DND-41 (cell line): ENCODE data around the gene NTN1.

Experiments
- ATAC-seq: fragments of 200-7000 bp; cut with Tn5 transposase; 3 replicates; pipeline ENCODE4 v1.9.1; 2021; ENCODE audit warnings: low read depth; ENCODE audit not compliant: insufficient read depth
- DNase-seq: peaks from one replicate; pipeline ENCODE4 v3.0.0-alpha.2; 2020
- H2AFZ ChIP-seq: 2 replicates; pipeline ENCODE4 v1.6.0; 2012; ENCODE audit warnings: low read depth, low read length
- H3K27ac ChIP-seq: 2 replicates; pipeline ENCODE4 v1.5.1; 2012; ENCODE audit warnings: low read length, inconsistent platforms
- H3K27me3 ChIP-seq: fragments of 200-600 bp; sonication (generic); 2 replicates; pipeline ENCODE4 v1.6.0; 2012; ENCODE audit warnings: low read length, mild to moderate bottlenecking, inconsistent platforms; ENCODE audit not compliant: insufficient read depth, poor library complexity
- H3K36me3 ChIP-seq: 2 replicates; pipeline ENCODE4 v1.5.1; 2012; ENCODE audit warnings: low read length, inconsistent platforms; ENCODE audit not compliant: insufficient read depth
- H3K4me1 ChIP-seq: 2 replicates; pipeline ENCODE4 v1.5.1; 2012; ENCODE audit warnings: mild to moderate bottlenecking, low read length; ENCODE audit not compliant: insufficient read depth
- H3K4me2 ChIP-seq: 2 replicates; pipeline ENCODE4 v1.6.0; 2012; ENCODE audit warnings: mild to moderate bottlenecking, moderate library complexity, low read length, inconsistent platforms; ENCODE audit not compliant: insufficient read depth
- H3K4me3 ChIP-seq, 2 experiments: fragments of 200-600 bp in 1 of 2; shearing (Covaris generic) in 1 of 2; 2 replicates each; pipeline ENCODE4 v1.5.1; 2012 to 2016; ENCODE audit warnings: inconsistent platforms in 2 of 2, low read length in 2 of 2, mild to moderate bottlenecking in 2 of 2, low read depth in 1 of 2, moderate library complexity in 1 of 2
- H3K79me2 ChIP-seq: 2 replicates; pipeline ENCODE4 v1.6.0; 2012; ENCODE audit warnings: low read length, inconsistent platforms; ENCODE audit not compliant: insufficient read depth
- H3K9ac ChIP-seq: 2 replicates; pipeline ENCODE4 v1.6.0; 2012; ENCODE audit warnings: low read depth, mild to moderate bottlenecking, inconsistent platforms, low read length, moderate library complexity
- H3K9me3 ChIP-seq: 2 replicates; pipeline ENCODE4 v1.5.1; 2012; ENCODE audit warnings: low read length, moderate library complexity, mild to moderate bottlenecking, inconsistent platforms; ENCODE audit not compliant: insufficient read depth, severe bottlenecking
- H4K20me1 ChIP-seq: 2 replicates; pipeline ENCODE4 v1.6.0; 2012; ENCODE audit warnings: low read length; ENCODE audit not compliant: insufficient read depth
- EZH2 ChIP-seq: IDR thresholded peaks from 3 replicates; pipeline ENCODE4 v1.6.1; 2012; ENCODE audit warnings: borderline replicate concordance, low read depth, mild to moderate bottlenecking, moderate library complexity, low read length, inconsistent platforms; ENCODE audit not compliant: severe bottlenecking
- TF ChIP-seq, protein P1 (sequence below): IDR thresholded peaks from 2 replicates; pipeline ENCODE4 v1.5.1; 2012; ENCODE audit warnings: borderline replicate concordance, low read length, moderate library complexity, mild to moderate bottlenecking; ENCODE audit not compliant: poor library complexity, severe bottlenecking; ENCODE audit errors: extremely low read depth

NTN1 gene

DNA sequence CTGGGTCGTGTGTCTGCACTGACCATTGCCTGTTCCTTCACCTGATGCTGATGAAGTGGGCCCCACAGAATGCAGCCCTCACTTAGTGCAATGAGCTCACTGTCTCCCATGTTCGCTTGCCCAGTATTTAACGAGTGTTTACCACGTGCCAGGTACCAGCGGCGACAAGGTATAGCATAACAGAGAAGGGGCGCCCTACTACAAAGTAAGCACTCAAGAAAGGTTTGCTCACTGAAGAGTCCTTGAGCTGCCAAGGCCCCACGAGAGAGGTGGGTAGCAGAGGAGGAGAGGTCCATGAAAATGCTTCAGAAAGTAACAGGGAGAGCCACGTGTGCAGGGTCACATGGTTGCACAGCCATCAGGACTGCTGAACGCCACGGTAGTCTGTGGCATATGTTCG lies 230.0 kb downstream of the NTN1 start:
- Histone ChIP-seq H3K36me3 (no peaks in the 10 kb centered on the region), H3K27me3 (no peaks in the 10 kb centered on the region)
- ATAC-seq, result no peak

DNA sequence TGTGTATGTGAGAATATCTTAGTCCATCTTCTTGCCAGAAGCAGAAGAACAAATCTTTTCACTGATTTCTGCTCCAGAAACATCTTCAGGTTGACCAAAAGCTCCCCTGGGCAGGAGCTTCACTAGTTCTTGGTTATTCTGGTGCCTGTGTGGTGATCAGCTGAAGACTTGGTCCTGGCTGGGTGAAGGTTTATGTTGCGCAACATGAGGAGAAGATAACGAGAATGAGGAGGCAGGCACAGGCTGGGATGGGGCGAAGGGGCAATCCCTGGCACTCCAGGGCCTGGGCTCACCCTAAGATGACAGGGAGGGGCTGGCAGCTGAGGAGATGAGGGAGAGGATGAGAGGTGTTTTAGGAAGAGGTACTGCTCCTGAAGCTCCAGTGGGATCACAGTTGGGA lies 232.0 kb downstream of the NTN1 start:
- Histone ChIP-seq H3K79me2 (no peaks in the 10 kb centered on the region), H3K9ac (no peak overlapping the region), H3K4me3 (no peak overlapping the region), H3K36me3 (no peaks in the 10 kb centered on the region), H3K27me3 (no peaks in the 10 kb centered on the region), H4K20me1 (no peaks in the 10 kb centered on the region), H3K9me3 (no peaks in the 10 kb centered on the region), H3K27ac (no peak overlapping the region), H3K4me2 (no peak overlapping the region), H3K4me1 (peaks cover 19% of the 10 kb centered on the region), H2AFZ (no peak overlapping the region)
- ATAC-seq (no peak), DNase-seq (no peak)
- no peak for TF ChIP-seq EZH2

More for the DNA sequence above, 230.0 kb downstream of the NTN1 start:
- Histone ChIP-seq H3K27ac (no peak overlapping the region), H3K4me2 (no peak overlapping the region), H3K9me3 (no peaks in the 10 kb centered on the region), H3K9ac (no peak overlapping the region), H3K4me1 (peaks cover 7% of the 10 kb centered on the region), H3K4me3 (no peak overlapping the region), H2AFZ (no peak overlapping the region), H4K20me1 (no peaks in the 10 kb centered on the region), H3K79me2 (no peaks in the 10 kb centered on the region)
- no peak for DNase-seq
- no peak for TF ChIP-seq EZH2
- TF ChIP-seq, protein P1, sequence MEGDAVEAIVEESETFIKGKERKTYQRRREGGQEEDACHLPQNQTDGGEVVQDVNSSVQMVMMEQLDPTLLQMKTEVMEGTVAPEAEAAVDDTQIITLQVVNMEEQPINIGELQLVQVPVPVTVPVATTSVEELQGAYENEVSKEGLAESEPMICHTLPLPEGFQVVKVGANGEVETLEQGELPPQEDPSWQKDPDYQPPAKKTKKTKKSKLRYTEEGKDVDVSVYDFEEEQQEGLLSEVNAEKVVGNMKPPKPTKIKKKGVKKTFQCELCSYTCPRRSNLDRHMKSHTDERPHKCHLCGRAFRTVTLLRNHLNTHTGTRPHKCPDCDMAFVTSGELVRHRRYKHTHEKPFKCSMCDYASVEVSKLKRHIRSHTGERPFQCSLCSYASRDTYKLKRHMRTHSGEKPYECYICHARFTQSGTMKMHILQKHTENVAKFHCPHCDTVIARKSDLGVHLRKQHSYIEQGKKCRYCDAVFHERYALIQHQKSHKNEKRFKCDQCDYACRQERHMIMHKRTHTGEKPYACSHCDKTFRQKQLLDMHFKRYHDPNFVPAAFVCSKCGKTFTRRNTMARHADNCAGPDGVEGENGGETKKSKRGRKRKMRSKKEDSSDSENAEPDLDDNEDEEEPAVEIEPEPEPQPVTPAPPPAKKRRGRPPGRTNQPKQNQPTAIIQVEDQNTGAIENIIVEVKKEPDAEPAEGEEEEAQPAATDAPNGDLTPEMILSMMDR, result no peak

DNA sequence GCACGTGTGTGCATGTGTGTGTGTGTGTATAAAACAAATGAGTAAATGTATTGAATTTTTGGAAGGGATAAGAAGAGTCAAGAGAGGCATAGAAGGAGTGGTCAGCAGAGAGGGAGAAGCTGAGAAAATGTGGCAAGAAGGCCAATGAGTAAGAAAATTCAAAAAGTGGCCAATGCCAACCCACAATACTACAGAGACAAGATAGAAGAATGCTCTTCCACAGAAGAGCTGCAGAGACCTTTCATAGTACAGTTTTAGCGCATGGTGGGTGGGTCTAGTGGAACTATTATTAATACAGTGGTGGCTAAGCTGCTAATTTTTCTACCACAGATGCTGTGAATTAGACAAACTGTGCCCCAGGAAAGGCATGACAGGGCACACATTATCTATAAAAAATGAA lies 233.5 kb downstream of the NTN1 start:
- H4K20me1 ChIP-seq, result no peaks in the 10 kb centered on the region
- no peaks in the 10 kb centered on the region for H3K36me3 ChIP-seq
- no peaks in the 10 kb centered on the region for H3K79me2 ChIP-seq
- no peak for DNase-seq
- H3K4me1 ChIP-seq, result peaks cover 19% of the 10 kb centered on the region
- no peak overlapping the region for H3K4me2 ChIP-seq
- no peak for ATAC-seq
- no peak overlapping the region for H3K9ac ChIP-seq
- H3K27ac ChIP-seq, result no peak overlapping the region
- no peak for TF ChIP-seq EZH2
- TF ChIP-seq, protein P1, result no peak
- no peaks in the 10 kb centered on the region for H3K27me3 ChIP-seq
- H3K4me3 ChIP-seq, result no peak overlapping the region
- no peak overlapping the region for H2AFZ ChIP-seq
- no peaks in the 10 kb centered on the region for H3K9me3 ChIP-seq

DNA sequence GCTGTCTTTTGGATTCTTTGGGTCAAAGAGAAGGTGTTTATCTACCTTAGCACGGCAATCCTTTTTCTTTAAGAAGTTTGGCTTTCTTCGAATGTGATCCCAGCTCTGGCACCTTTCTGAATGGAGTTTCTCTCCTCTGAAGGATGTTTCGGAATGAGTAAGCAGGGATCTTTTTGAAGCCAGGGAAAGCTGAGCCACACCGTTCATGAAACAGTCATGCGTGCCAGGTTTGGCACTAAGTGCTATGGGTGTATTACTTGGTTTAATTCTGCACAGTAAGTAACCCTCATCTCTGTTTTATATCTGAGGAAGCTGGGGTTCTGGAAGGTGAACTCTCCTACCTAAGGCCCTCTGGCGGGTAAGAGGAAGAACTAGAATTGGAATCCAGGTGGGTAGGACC lies 234.5 kb downstream of the NTN1 start:
- H3K9me3 ChIP-seq, result no peaks in the 10 kb centered on the region
- H3K9ac ChIP-seq, result no peak overlapping the region
- ATAC-seq, result no peak
- no peaks in the 10 kb centered on the region for H3K79me2 ChIP-seq
- H2AFZ ChIP-seq, result no peak overlapping the region
- DNase-seq, result no peak
- H3K4me2 ChIP-seq, result peak overlapping the region; percentile 35; the same call in 1 of the 2 replicates
- no peaks in the 10 kb centered on the region for H3K27me3 ChIP-seq
- peaks cover 19% of the 10 kb centered on the region for H3K4me1 ChIP-seq
- peak overlapping the region; percentile 16; the same call in 1 of the 2 replicates for H3K27ac ChIP-seq
- no peak for TF ChIP-seq EZH2
- TF ChIP-seq, protein P1, result no peak
- no peaks in the 10 kb centered on the region for H3K36me3 ChIP-seq
- no peak overlapping the region for H3K4me3 ChIP-seq
- H4K20me1 ChIP-seq, result no peaks in the 10 kb centered on the region
